Keratinocyte (primary cell): ENCODE results near the gene TMEM38B.

Experiments
- CTCF ChIP-seq, 3 experiments: IDR thresholded peaks in 1 of 3; conservative IDR thresholded peaks in 1 of 3; optimal IDR thresholded peaks in 1 of 3; 2 replicates in 2 of 3; 3 replicates in 1 of 3; pipeline versions ENCODE3 to v1.5.1; 2011; ENCODE audit warnings: low read length in 3 of 3, mild to moderate bottlenecking in 3 of 3, moderate library complexity in 2 of 3, control low read depth in 1 of 3, inconsistent platforms in 1 of 3; ENCODE audit not compliant: insufficient read depth in 2 of 3; ENCODE audit errors: extremely low read depth in 1 of 3
- EZH2 ChIP-seq: IDR thresholded peaks from one replicate; pipeline ENCODE4 v1.6.1; 2012; ENCODE audit warnings: inconsistent platforms, mild to moderate bottlenecking, low read length, moderate library complexity

DNA sequence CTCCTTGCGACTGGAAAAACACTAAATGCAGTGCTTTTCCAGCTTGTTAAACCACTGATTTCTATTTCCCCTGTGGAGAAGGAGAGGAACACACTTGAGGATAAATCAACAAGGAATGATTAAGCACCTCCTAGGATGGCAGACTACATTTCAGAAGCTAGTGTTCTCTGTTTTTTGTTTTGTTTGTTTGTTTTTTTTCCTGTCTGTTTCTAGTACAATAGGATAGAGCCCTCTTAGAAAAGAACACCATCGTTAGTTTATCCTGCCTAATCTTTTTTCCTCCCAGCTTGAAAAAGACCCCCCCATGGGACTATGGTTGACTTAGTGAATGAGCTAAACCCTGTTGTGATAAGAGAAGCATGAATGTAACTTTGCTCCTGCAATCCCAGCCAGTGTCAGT is 36.0 kb upstream of the TMEM38B start:
- TF ChIP-seq CTCF (optimal IDR thresholded peaks at IDR 0.05 in 1 of 3, IDR thresholded peaks at IDR 0.05 in 1 of 3, conservative IDR thresholded peaks at IDR 0.05 in 1 of 3; ENCODE audit: extremely low read depth in 1 of 3, insufficient read depth in 2 of 3, low read length in 3 of 3) (no peak), EZH2 (no peak)
